A549 (cell line): ENCODE results near the gene LIMS1. TPM values are rescaled to one million over a fixed set of nuclear protein-coding genes. Genes with fewer than 3 reads are reported as not detected.

Source experiments
- ATAC-seq, 2 experiments: fragments of 200-7000 bp in 1 of 2; fragments of >200 bp in 1 of 2; cut with Nextera tagmentation in 1 of 2; cut with Tn5 transposase in 1 of 2; 3 replicates each; pipeline versions ENCODE4 v1.8.0 to v1.9.1; 2018 to 2020; ENCODE audit warnings: mild to moderate bottlenecking in 1 of 2, moderate library complexity in 1 of 2
- CTCF ChIA-PET: fragments of 300-600 bp; sonication (Branson Sonifier 250); formaldehyde crosslinking; extraction: SDS; loops from one replicate; lab custom pipeline; 2021; ENCODE audit warnings: antibody characterized with exemption, inconsistent platforms; lab: Yijun Ruan, JAX
- POLR2A ChIA-PET: fragments of 350-600 bp; formaldehyde crosslinking; extraction: SDS; loops from one replicate; lab custom pipeline; 2021; ENCODE audit warnings: antibody characterized with exemption, inconsistent platforms; lab: Yijun Ruan, JAX
- DNase-seq, 2 experiments: peaks; one replicate each; pipeline versions ENCODE4 v3.0.0 to v3.0.0-alpha.2; 2011 to 2016; ENCODE audit warnings: low read depth in 1 of 2, low spot score in 1 of 2
- FAIRE-seq: peaks from 2 replicates; lab custom pipeline; 2011; peaks lifted over from hg19 to GRCh38; lab: Jason Lieb, UNC
- H3K27ac ChIP-seq, 2 experiments: fragments of >200 bp; sonication (Bioruptor Twin); formaldehyde crosslinking; 3 replicates each; pipeline ENCODE4 v1.5.1; 2016 to 2017
- H3K4me1 ChIP-seq: fragments of >200 bp; sonication (Bioruptor Twin); formaldehyde crosslinking; 3 replicates; pipeline ENCODE4 v1.6.1; 2016
- H3K4me2 ChIP-seq: fragments of >200 bp; sonication (Bioruptor Twin); formaldehyde crosslinking; 3 replicates; pipeline ENCODE4 v1.6.1; 2016
- H3K4me3 ChIP-seq: fragments of >200 bp; sonication (Bioruptor Twin); formaldehyde crosslinking; 3 replicates; pipeline ENCODE4 v1.5.1; 2016
- H3K9me3 ChIP-seq: fragments of >200 bp; sonication (Bioruptor Twin); formaldehyde crosslinking; 3 replicates; pipeline ENCODE4 v1.6.1; 2016
- BHLHE40 ChIP-seq: IDR thresholded peaks from 2 replicates; pipeline ENCODE4 v1.6.1; 2012; ENCODE audit warnings: low read depth, low read length, inconsistent platforms
- CHD4 ChIP-seq: fragments of 200-600 bp; sonication (generic); IDR thresholded peaks from 2 replicates; pipeline ENCODE4 v1.6.1; 2016; ENCODE audit warnings: antibody characterized with exemption, mild to moderate bottlenecking, borderline replicate concordance
- ESRRA ChIP-seq: fragments of 150-350 bp; IDR thresholded peaks from 2 replicates; pipeline ENCODE4 v1.6.1; 2014; ENCODE audit warnings: mild to moderate bottlenecking, low read length, borderline replicate concordance
- KDM1A ChIP-seq: fragments of 200-600 bp; sonication (generic); IDR thresholded peaks from 2 replicates; pipeline ENCODE4 v1.6.1; 2016; ENCODE audit warnings: low read depth, mild to moderate bottlenecking
- KDM5A ChIP-seq: fragments of 200-600 bp; sonication (generic); IDR thresholded peaks from 2 replicates; pipeline ENCODE4 v1.6.1; 2016; ENCODE audit warnings: antibody characterized with exemption, mild to moderate bottlenecking
- MAFK ChIP-seq: fragments of 450-650 bp; IDR thresholded peaks from 2 replicates; pipeline ENCODE4 v1.6.1; 2014; ENCODE audit not compliant: partially characterized antibody
- NPAS2 ChIP-seq: fragments of 250-450 bp; sonication (Bioruptor Pico); IDR thresholded peaks from 2 replicates; pipeline ENCODE4 v1.8.0; 2022; ENCODE audit warnings: mild to moderate bottlenecking, moderate library complexity, borderline replicate concordance
- NR3C1 ChIP-seq: fragments of >200 bp; sonication (Bioruptor Twin); formaldehyde crosslinking; IDR thresholded peaks from 3 replicates; pipeline ENCODE4 v1.6.1; 2017
- PHF8 ChIP-seq: fragments of 200-600 bp; sonication (generic); IDR thresholded peaks from 2 replicates; pipeline ENCODE4 v1.6.1; 2016; ENCODE audit warnings: low read depth, mild to moderate bottlenecking, antibody characterized with exemption, moderate library complexity, borderline replicate concordance
- POLR2AphosphoS2 ChIP-seq: conservative IDR thresholded peaks from 2 replicates; pipeline ENCODE4 v1.6.1; 2012; ENCODE audit warnings: low read length, improper control_type of control experiment, inconsistent platforms
- RAD21 ChIP-seq, 2 experiments: fragments of >200 bp in 1 of 2; sonication (Bioruptor Twin) in 1 of 2; formaldehyde crosslinking in 1 of 2; IDR thresholded peaks in 1 of 2; conservative IDR thresholded peaks in 1 of 2; 2 replicates in 1 of 2; 3 replicates in 1 of 2; pipeline ENCODE4 v1.6.1; 2012 to 2018; ENCODE audit warnings: inconsistent platforms in 1 of 2
- RARB ChIP-seq: fragments of 250-450 bp; sonication (Bioruptor Pico); IDR thresholded peaks from 2 replicates; pipeline ENCODE4 v1.8.0; 2021; ENCODE audit warnings: mild to moderate bottlenecking, moderate library complexity
- RFX5 ChIP-seq: fragments of 450-650 bp; IDR thresholded peaks from 2 replicates; pipeline ENCODE4 v1.7.1; 2014; ENCODE audit warnings: antibody characterized with exemption, mild to moderate bottlenecking, moderate library complexity
- RNF2 ChIP-seq: fragments of 200-600 bp; sonication (generic); IDR thresholded peaks from 2 replicates; pipeline ENCODE4 v1.6.1; 2016; ENCODE audit warnings: low read depth, mild to moderate bottlenecking, antibody characterized with exemption, moderate library complexity, borderline replicate concordance
- SMC3 ChIP-seq: fragments of >200 bp; sonication (Bioruptor Twin); formaldehyde crosslinking; IDR thresholded peaks from 3 replicates; pipeline ENCODE4 v1.6.1; 2018; ENCODE audit warnings: inconsistent platforms
- SREBF2 ChIP-seq: fragments of 450-650 bp; IDR thresholded peaks from 2 replicates; pipeline ENCODE4 v1.6.1; 2014; ENCODE audit warnings: mild to moderate bottlenecking, moderate library complexity
- TFCP2L1 ChIP-seq: fragments of 250-450 bp; sonication (Bioruptor Pico); IDR thresholded peaks from 2 replicates; pipeline ENCODE4 v1.5.0; 2021; ENCODE audit warnings: mild to moderate bottlenecking
- ZNF302 ChIP-seq: fragments of 250-450 bp; sonication (Bioruptor Pico); IDR thresholded peaks from 2 replicates; pipeline ENCODE4 v1.9.0; 2021; ENCODE audit warnings: inconsistent platforms, mild to moderate bottlenecking, moderate library complexity
- ZSCAN20 ChIP-seq: fragments of 250-450 bp; sonication (Bioruptor Pico); IDR thresholded peaks from 2 replicates; pipeline ENCODE4 v1.8.0; 2022; ENCODE audit warnings: mild to moderate bottlenecking, moderate library complexity
- WGBS: methylation state at CpG from one replicate; pipeline ENCODE4 v1.1.6; 2017; ENCODE audit errors: missing lambda C conversion rate; 5-methylcytosine and 5-hydroxymethylcytosine counted together
- polyA plus RNA-seq, 4 experiments: library from polyadenylated mRNA; depleted of rRNA in 3 of 4; stranded (reverse); fragments of >200 nt; fragmentation: RNase III in 1 of 4; extraction: RNeasy Plus Mini Kit Qiagen cat#74134 plus additional on column Dnase treatment in 1 of 4; gene quantifications; 2 replicates in 3 of 4; 3 replicates in 1 of 4; pipeline ENCODE4 v1.2.3, GENCODE V29; 2011 to 2017
- TF ChIP-seq, protein P1 (sequence below): fragments of >200 bp; sonication (Bioruptor Twin); formaldehyde crosslinking; IDR thresholded peaks from 3 replicates; pipeline ENCODE4 v1.5.1; 2016
- TF ChIP-seq, protein P2 (sequence below): fragments of >200 bp; sonication (Bioruptor Twin); formaldehyde crosslinking; IDR thresholded peaks from 3 replicates; pipeline ENCODE4 v1.6.1; 2016
- TF ChIP-seq, protein P3 (sequence below): fragments of >200 bp; sonication (Bioruptor Twin); formaldehyde crosslinking; IDR thresholded peaks from 2 replicates; pipeline ENCODE4 v1.6.1; 2016
- TF ChIP-seq, protein P4 (sequence below): IDR thresholded peaks from 2 replicates; pipeline ENCODE4 v1.6.1; 2012; ENCODE audit warnings: low read depth, borderline replicate concordance

The LIMS1 gene
- polyA plus RNA-seq, 2 of the 4 experiments (the other 2 are of a cell fraction), result 40.0 to 94.1 TPM

GRCh38 chr2:108583903-108584520 lies 49.7 kb downstream of the LIMS1 start:
- Histone ChIP-seq H3K4me1 (peaks cover 74% of the 10 kb centered on the region), H3K27ac (peak overlapping the region; percentile 59 to 64), H3K9me3 (no peaks in the 10 kb centered on the region), H3K4me2 (peak overlapping the region; percentile 48), H3K4me3 (no peak overlapping the region)
- TF ChIP-seq SMC3 (peak; percentile 93), KDM1A (no peak), POLR2AphosphoS2 (no peak), RAD21 (conservative IDR thresholded peaks at IDR 0.05 in 1 of 2, IDR thresholded peaks at IDR 0.05 in 1 of 2) (peak; percentile 94 to 96)
- TF ChIP-seq, protein P1, sequence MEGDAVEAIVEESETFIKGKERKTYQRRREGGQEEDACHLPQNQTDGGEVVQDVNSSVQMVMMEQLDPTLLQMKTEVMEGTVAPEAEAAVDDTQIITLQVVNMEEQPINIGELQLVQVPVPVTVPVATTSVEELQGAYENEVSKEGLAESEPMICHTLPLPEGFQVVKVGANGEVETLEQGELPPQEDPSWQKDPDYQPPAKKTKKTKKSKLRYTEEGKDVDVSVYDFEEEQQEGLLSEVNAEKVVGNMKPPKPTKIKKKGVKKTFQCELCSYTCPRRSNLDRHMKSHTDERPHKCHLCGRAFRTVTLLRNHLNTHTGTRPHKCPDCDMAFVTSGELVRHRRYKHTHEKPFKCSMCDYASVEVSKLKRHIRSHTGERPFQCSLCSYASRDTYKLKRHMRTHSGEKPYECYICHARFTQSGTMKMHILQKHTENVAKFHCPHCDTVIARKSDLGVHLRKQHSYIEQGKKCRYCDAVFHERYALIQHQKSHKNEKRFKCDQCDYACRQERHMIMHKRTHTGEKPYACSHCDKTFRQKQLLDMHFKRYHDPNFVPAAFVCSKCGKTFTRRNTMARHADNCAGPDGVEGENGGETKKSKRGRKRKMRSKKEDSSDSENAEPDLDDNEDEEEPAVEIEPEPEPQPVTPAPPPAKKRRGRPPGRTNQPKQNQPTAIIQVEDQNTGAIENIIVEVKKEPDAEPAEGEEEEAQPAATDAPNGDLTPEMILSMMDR, result peak; percentile 90
- WGBS, result 39% methylated on average over 4 of the region's 4 CpGs
- FAIRE-seq (no peak), DNase-seq (peak; percentile 72 to 81), ATAC-seq (peak; percentile 83 to 88)
- CTCF ChIA-PET, result interaction anchor here (0.6 to 2.9 kb wide), 48 partner anchors 8 to 644 kb away, joined by 3 to 44 read pairs (median 4); partner anchors contain the start of genes GCC2 and LIMS1
- POLR2A ChIA-PET, result interaction anchor here (1.0 to 1.6 kb wide), 5 partner anchors 9 to 368 kb away, joined by 3 to 8 read pairs (median 4); partner anchors contain the start of genes GCC2 and LIMS1

GRCh38 chr2:108585436-108585835 lies 51.2 kb downstream of the LIMS1 start:
- Histone ChIP-seq H3K4me3 (no peak overlapping the region), H3K27ac (peak overlapping the region in 1 of 2 experiments; percentile 83; a peak in 3 of 6 replicates), H3K9me3 (no peaks in the 10 kb centered on the region)
- 93% methylated on average over 4 of the region's 4 CpGs for whole genome bisulfite sequencing
- POLR2A ChIA-PET, result no interaction called here
- DNase-seq, result no peak
- TF ChIP-seq NPAS2 (CRISPR knock-in tag) (no peak), ZSCAN20 (CRISPR knock-in tag) (no peak), RARB (no peak), KDM5A (no peak), RFX5 (no peak), SREBF2 (no peak), SMC3 (no peak), NR3C1 (no peak)
- TF ChIP-seq, protein P2, sequence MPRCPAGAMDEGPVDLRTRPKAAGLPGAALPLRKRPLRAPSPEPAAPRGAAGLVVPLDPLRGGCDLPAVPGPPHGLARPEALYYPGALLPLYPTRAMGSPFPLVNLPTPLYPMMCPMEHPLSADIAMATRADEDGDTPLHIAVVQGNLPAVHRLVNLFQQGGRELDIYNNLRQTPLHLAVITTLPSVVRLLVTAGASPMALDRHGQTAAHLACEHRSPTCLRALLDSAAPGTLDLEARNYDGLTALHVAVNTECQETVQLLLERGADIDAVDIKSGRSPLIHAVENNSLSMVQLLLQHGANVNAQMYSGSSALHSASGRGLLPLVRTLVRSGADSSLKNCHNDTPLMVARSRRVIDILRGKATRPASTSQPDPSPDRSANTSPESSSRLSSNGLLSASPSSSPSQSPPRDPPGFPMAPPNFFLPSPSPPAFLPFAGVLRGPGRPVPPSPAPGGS, result no peak
- TF ChIP-seq, protein P3, sequence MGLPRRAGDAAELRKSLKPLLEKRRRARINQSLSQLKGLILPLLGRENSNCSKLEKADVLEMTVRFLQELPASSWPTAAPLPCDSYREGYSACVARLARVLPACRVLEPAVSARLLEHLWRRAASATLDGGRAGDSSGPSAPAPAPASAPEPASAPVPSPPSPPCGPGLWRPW, result no peak
- TF ChIP-seq, all 56 proteins: peak for 0
- CTCF ChIA-PET, result interaction anchor here (0.6 to 3.4 kb wide), 14 partner anchors 9 to 370 kb away, joined by 3 to 44 read pairs (median 10); partner anchors contain the start of gene LIMS1
- peaks cover 71% of the 10 kb centered on the region for H3K4me1 ChIP-seq
- no peak overlapping the region for H3K4me2 ChIP-seq
- ATAC-seq (no peak), FAIRE-seq (no peak)

DNA sequence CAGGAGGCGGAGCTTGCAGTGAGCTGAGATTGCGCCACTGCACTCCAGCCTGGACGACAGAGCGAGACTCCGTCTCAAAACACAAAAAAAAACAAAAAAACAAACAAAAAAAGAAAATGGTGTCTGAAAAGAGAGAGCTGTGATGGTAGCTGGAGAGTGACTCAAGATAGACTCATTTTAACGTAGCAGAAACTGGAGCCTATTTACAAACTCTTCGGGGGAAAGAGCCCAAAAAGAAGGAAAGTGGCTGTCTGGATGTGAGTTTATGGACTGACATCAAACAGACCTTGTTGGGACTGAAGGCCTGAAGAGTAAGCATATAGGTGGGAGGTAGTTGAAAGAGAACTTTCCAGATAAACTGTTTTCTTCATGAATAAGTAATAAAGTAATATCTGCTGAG lies 51.8 kb downstream of the LIMS1 start:
- POLR2A ChIA-PET, result interaction anchor here (1.0 kb wide), 1 partner anchor 371 kb away, joined by 3 read pairs; no protein-coding TSS in a partner anchor

More for the DNA sequence above, 51.8 kb downstream of the LIMS1 start:
- 55% methylated on average over 7 of the region's 7 CpGs for WGBS
- ATAC-seq (no peak), FAIRE-seq (no peak), DNase-seq (no peak)
- no peaks in the 10 kb centered on the region for H3K9me3 ChIP-seq
- H3K4me2 ChIP-seq, result peak overlapping the region; percentile 58
- peaks cover 64% of the 10 kb centered on the region for H3K4me1 ChIP-seq
- TF ChIP-seq PHF8 (no peak), BHLHE40 (no peak), SMC3 (no peak), CHD4 (no peak), MAFK (no peak), ESRRA (no peak), RNF2 (no peak), ZNF302 (no peak), TFCP2L1 (no peak)
- TF ChIP-seq, protein P4, sequence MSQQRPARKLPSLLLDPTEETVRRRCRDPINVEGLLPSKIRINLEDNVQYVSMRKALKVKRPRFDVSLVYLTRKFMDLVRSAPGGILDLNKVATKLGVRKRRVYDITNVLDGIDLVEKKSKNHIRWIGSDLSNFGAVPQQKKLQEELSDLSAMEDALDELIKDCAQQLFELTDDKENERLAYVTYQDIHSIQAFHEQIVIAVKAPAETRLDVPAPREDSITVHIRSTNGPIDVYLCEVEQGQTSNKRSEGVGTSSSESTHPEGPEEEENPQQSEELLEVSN, result no peak
- no peak overlapping the region for H3K4me3 ChIP-seq
- peak overlapping the region; percentile 51 to 83; a peak in 5 of 6 replicates for H3K27ac ChIP-seq
- CTCF ChIA-PET, result interaction anchor here (0.6 to 3.4 kb wide), 7 partner anchors 8 to 235 kb away, joined by 3 to 30 read pairs (median 4); no protein-coding TSS in a partner anchor
